Stomach smooth muscle (tissue), 2 donors: ENCODE measurements around the gene TSC1.

ENCODE experiments used
- H3K27ac ChIP-seq: one replicate; pipeline ENCODE4 v1.7.0; 2013; ENCODE audit warnings: mild to moderate bottlenecking, low read length, inconsistent platforms
- H3K27me3 ChIP-seq, 2 donors: one replicate each; pipeline ENCODE4 v1.7.0; 2013; ENCODE audit warnings: low read length in 2 of 2; ENCODE audit not compliant: insufficient read depth in 2 of 2, control insufficient read depth in 1 of 2
- H3K36me3 ChIP-seq, 2 donors: one replicate each; pipeline ENCODE4 v1.7.0; 2013; ENCODE audit warnings: low read length in 2 of 2; ENCODE audit not compliant: control insufficient read depth in 2 of 2, insufficient read depth in 2 of 2
- H3K4me1 ChIP-seq: one replicate; pipeline ENCODE4 v1.7.0; 2013; ENCODE audit warnings: low read length; ENCODE audit not compliant: control insufficient read depth, insufficient read depth
- H3K4me3 ChIP-seq, 2 donors: one replicate each; pipeline ENCODE4 v1.7.0; 2013; ENCODE audit warnings: low read length in 2 of 2
- H3K9ac ChIP-seq, 2 donors: one replicate each; pipeline ENCODE4 v1.7.0; 2013; ENCODE audit warnings: low read length in 2 of 2, mild to moderate bottlenecking in 1 of 2
- H3K9me3 ChIP-seq, 2 donors: one replicate each; pipeline ENCODE4 v1.7.0; 2013; ENCODE audit warnings: low read length in 2 of 2; ENCODE audit not compliant: control insufficient read depth in 2 of 2
- donor health status: healthy.
- donor health status: Pancreatic carcinoma.

TSC1 gene

GRCh38 chr9:132986114-132986513 lies 41.7 kb upstream of the TSC1 start:
- Histone ChIP-seq H3K4me1 (no peaks in the 10 kb centered on the region), H3K9me3 (no peaks in the 10 kb centered on the region), H3K36me3 (no peaks in the 10 kb centered on the region), H3K27me3 (peaks cover 14 to 16% of the 10 kb centered on the region in 2 donors), H3K27ac (no peak overlapping the region), H3K9ac (no peak overlapping the region), H3K4me3 (no peak overlapping the region)

DNA sequence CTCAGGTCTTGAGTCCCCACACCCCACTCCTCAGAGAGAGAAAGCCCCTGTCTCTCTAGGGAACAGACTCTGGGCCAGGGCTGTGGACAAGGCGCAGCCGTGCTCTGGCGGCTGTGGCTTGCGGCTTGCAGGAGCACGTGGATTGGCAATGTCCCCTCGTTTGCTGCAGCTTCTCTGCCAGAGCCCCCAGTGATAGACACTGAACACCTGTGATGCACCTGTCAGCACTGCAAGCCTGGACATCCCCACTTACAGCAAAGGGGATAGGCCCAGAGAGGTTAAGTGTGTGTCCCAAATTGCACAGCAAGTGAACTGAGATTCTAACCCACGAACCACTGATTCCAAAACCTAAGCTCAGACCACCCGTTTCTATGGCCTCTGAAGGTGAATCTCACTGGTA lies 41.1 kb upstream of the TSC1 start:
- Histone ChIP-seq H3K9ac (no peak overlapping the region), H3K9me3 (no peaks in the 10 kb centered on the region), H3K27me3 (peaks cover 8 to 14% of the 10 kb centered on the region in 2 donors), H3K36me3 (no peaks in the 10 kb centered on the region), H3K4me1 (no peaks in the 10 kb centered on the region), H3K4me3 (no peak overlapping the region), H3K27ac (no peak overlapping the region)

GRCh38 chr9:132985071-132985350 lies 40.6 kb upstream of the TSC1 start:
- H3K9ac ChIP-seq: no peak overlapping the region
- no peak overlapping the region for H3K27ac ChIP-seq
- no peaks in the 10 kb centered on the region for H3K4me1 ChIP-seq
- H3K9me3 ChIP-seq: no peaks in the 10 kb centered on the region
- H3K36me3 ChIP-seq: no peaks in the 10 kb centered on the region
- H3K4me3 ChIP-seq: no peak overlapping the region
- H3K27me3 ChIP-seq: peaks cover 7 to 15% of the 10 kb centered on the region in 2 donors

- no peak overlapping the region for H3K27ac ChIP-seq
- H3K9me3 ChIP-seq: no peaks in the 10 kb centered on the region
- no peaks in the 10 kb centered on the region for H3K4me1 ChIP-seq
- peaks cover 10 to 19% of the 10 kb centered on the region in 2 donors for H3K27me3 ChIP-seq
- H3K4me3 ChIP-seq: no peak overlapping the region
- H3K9ac ChIP-seq: no peak overlapping the region
- no peaks in the 10 kb centered on the region for H3K36me3 ChIP-seq
Measured at GRCh38 chr9:132984202-132985070, 40.0 kb upstream of the TSC1 start.

- H3K27me3 ChIP-seq: peaks cover 15 to 26% of the 10 kb centered on the region in 2 donors
- no peak overlapping the region for H3K9ac ChIP-seq
- H3K4me3 ChIP-seq: no peak overlapping the region
- H3K4me1 ChIP-seq: no peaks in the 10 kb centered on the region
- no peak overlapping the region for H3K27ac ChIP-seq
- H3K36me3 ChIP-seq: no peaks in the 10 kb centered on the region
- no peaks in the 10 kb centered on the region for H3K9me3 ChIP-seq
Measured at GRCh38 chr9:132983491-132984201, 39.2 kb upstream of the TSC1 start.

DNA sequence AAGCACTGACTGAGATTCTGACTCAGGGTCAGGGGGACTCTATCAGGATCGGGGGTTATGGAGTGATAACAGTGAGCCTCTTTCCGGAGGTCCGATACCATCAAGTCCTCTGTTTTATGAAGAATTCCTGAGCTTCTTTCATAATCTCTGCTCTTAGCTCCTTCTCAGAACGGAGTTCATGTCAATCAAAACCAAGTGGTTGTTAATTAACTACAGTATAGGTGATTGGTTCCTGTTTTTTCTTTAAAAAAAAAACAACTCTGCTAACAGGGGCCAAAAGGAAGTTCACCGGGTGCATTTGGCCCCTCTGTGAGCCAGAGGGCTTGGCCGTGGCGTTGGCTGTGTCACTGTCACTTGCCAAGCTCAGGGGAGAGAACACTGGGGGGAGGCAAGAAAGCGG lies 38.0 kb upstream of the TSC1 start:
- peaks cover 18 to 30% of the 10 kb centered on the region in 2 donors for H3K27me3 ChIP-seq
- H3K36me3 ChIP-seq: no peaks in the 10 kb centered on the region
- H3K4me1 ChIP-seq: no peaks in the 10 kb centered on the region
- H3K4me3 ChIP-seq: no peak overlapping the region
- no peak overlapping the region for H3K27ac ChIP-seq
- no peak overlapping the region for H3K9ac ChIP-seq
- no peaks in the 10 kb centered on the region for H3K9me3 ChIP-seq

GRCh38 chr9:132980157-132980556 lies 35.7 kb upstream of the TSC1 start:
- H3K27me3 ChIP-seq: peaks cover 20 to 25% of the 10 kb centered on the region in 2 donors
- no peak overlapping the region for H3K4me3 ChIP-seq
- no peaks in the 10 kb centered on the region for H3K4me1 ChIP-seq
- H3K9me3 ChIP-seq: no peaks in the 10 kb centered on the region
- no peak overlapping the region for H3K9ac ChIP-seq
- no peak overlapping the region for H3K27ac ChIP-seq
- no peaks in the 10 kb centered on the region for H3K36me3 ChIP-seq

GRCh38 chr9:132978451-132979131 lies 34.2 kb upstream of the TSC1 start, which contains the start of gene GFI1B:
Gene GFI1B, plus strand, starts transcription at chr9:132978694. Its CDS starts 7,985 bp downstream, at chr9:132986679.
- no peaks in the 10 kb centered on the region for H3K36me3 ChIP-seq
- no peaks in the 10 kb centered on the region for H3K9me3 ChIP-seq
- no peaks in the 10 kb centered on the region for H3K4me1 ChIP-seq
- H3K9ac ChIP-seq: no peak within 1 kb of the TSS
- H3K4me3 ChIP-seq: no peak within 1 kb of the TSS
- no peak within 1 kb of the TSS for H3K27ac ChIP-seq
- peaks cover 19 to 20% of the 10 kb centered on the region in 2 donors for H3K27me3 ChIP-seq

GRCh38 chr9:132978112-132978450 lies 33.7 kb upstream of the TSC1 start:
- Histone ChIP-seq H3K9ac (no peak overlapping the region), H3K27me3 (peaks cover 24 to 25% of the 10 kb centered on the region in 2 donors), H3K27ac (no peak overlapping the region)

DNA sequence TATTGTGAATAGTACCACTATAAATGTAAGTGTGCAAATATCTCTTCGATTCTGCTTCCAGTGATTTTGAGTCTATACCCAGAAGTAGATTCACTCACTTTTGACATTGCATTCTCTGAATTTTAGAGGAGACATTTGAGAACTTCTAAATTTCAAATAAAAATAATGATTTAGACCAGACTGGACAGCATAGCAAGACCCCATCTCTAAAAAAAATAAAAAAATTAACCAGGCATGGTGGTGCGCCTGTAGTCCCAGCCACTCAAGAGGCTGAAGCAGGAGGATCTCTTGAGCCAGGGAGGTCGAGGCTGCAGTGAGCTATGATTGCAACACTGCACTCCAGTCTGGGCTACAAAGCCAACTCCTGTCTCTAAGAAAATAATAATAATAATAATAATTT lies 32.2 kb upstream of the TSC1 start:
- H3K27me3 ChIP-seq: peaks cover 24 to 25% of the 10 kb centered on the region in 2 donors
- H3K27ac ChIP-seq: no peak overlapping the region
- H3K9ac ChIP-seq: no peak overlapping the region

More at GRCh38 chr9:132978112-132978450, 33.7 kb upstream of the TSC1 start:
- Histone ChIP-seq H3K4me1 (no peaks in the 10 kb centered on the region), H3K9me3 (no peaks in the 10 kb centered on the region), H3K36me3 (no peaks in the 10 kb centered on the region), H3K4me3 (no peak overlapping the region)

More for the DNA sequence above, 32.2 kb upstream of the TSC1 start:
- H3K36me3 ChIP-seq: no peaks in the 10 kb centered on the region
- no peaks in the 10 kb centered on the region for H3K9me3 ChIP-seq
- H3K4me3 ChIP-seq: no peak overlapping the region
- H3K4me1 ChIP-seq: peaks cover 5% of the 10 kb centered on the region
